Endothelial cell (in vitro differentiated cells): ENCODE data around the gene PEAK3. TPM values are rescaled to one million over a fixed set of nuclear protein-coding genes. Genes with fewer than 3 reads are reported as not detected.
A peak's percentile ranks its signal among the peaks of the same experiment; 100 is the strongest.

Experiments used
- DNase-seq: peaks from one replicate; pipeline ENCODE4 v3.0.0; 2021; ENCODE audit warnings: low spot score
- H3K27ac Mint-ChIP-seq: one replicate; pipeline ENCODE4 v1.8.0; 2021; ENCODE audit warnings: mixed read lengths, inconsistent platforms; ENCODE audit not compliant: unreplicated experiment
- H3K27me3 Mint-ChIP-seq: one replicate; pipeline ENCODE4 v1.8.0; 2021; ENCODE audit warnings: mild to moderate bottlenecking, moderate library complexity, mixed read lengths, inconsistent platforms; ENCODE audit not compliant: unreplicated experiment
- H3K36me3 Mint-ChIP-seq: one replicate; pipeline ENCODE4 v1.8.0; 2021; ENCODE audit warnings: mild to moderate bottlenecking, low read depth, mixed read lengths, inconsistent platforms; ENCODE audit not compliant: unreplicated experiment
- H3K4me1 Mint-ChIP-seq: one replicate; pipeline ENCODE4 v1.8.0; 2021; ENCODE audit warnings: mild to moderate bottlenecking, mixed read lengths, inconsistent platforms; ENCODE audit not compliant: unreplicated experiment
- H3K4me3 Mint-ChIP-seq: one replicate; pipeline ENCODE4 v1.8.0; 2021; ENCODE audit warnings: mild to moderate bottlenecking, mixed read lengths, inconsistent platforms; ENCODE audit not compliant: unreplicated experiment
- H3K9me3 Mint-ChIP-seq: one replicate; pipeline ENCODE4 v1.8.0; 2021; ENCODE audit warnings: mixed read lengths, inconsistent platforms; ENCODE audit not compliant: unreplicated experiment
- total RNA-seq: library from RNA; stranded (reverse); fragmentation: NEBNext Ultra II Directional; extraction: Animal tissue kit (Norgen Biotek cat#: 25700); gene quantifications from one replicate; pipeline ENCODE4 v1.2.1, GENCODE V29; 2021; ENCODE audit not compliant: unreplicated experiment
- TF ChIP-seq, protein P1 (sequence below): fragments of 200-600 bp; sonication (generic); IDR thresholded peaks from one replicate; pipeline ENCODE4 v1.5.0; 2021; ENCODE audit warnings: antibody characterized with exemption; ENCODE audit not compliant: unreplicated experiment

The PEAK3 gene
- total RNA-seq, 1 donor from 2014 or later = 0.97 TPM

GRCh38 chr19:2289714-2290435 is 7.9 kb upstream of the PEAK3 start:
- no peak overlapping the region for H3K4me3 Mint-ChIP-seq
- no peak for DNase-seq
- no peaks in the 10 kb centered on the region for H3K9me3 Mint-ChIP-seq
- H3K4me1 Mint-ChIP-seq = peaks cover 7% of the 10 kb centered on the region
- no peak overlapping the region for H3K27ac Mint-ChIP-seq
- H3K27me3 Mint-ChIP-seq = peaks cover 11% of the 10 kb centered on the region
- TF ChIP-seq, protein P1, sequence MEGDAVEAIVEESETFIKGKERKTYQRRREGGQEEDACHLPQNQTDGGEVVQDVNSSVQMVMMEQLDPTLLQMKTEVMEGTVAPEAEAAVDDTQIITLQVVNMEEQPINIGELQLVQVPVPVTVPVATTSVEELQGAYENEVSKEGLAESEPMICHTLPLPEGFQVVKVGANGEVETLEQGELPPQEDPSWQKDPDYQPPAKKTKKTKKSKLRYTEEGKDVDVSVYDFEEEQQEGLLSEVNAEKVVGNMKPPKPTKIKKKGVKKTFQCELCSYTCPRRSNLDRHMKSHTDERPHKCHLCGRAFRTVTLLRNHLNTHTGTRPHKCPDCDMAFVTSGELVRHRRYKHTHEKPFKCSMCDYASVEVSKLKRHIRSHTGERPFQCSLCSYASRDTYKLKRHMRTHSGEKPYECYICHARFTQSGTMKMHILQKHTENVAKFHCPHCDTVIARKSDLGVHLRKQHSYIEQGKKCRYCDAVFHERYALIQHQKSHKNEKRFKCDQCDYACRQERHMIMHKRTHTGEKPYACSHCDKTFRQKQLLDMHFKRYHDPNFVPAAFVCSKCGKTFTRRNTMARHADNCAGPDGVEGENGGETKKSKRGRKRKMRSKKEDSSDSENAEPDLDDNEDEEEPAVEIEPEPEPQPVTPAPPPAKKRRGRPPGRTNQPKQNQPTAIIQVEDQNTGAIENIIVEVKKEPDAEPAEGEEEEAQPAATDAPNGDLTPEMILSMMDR = no peak
- no peaks in the 10 kb centered on the region for H3K36me3 Mint-ChIP-seq

- no peaks in the 10 kb centered on the region for H3K9me3 Mint-ChIP-seq
- DNase-seq = no peak
- H3K4me3 Mint-ChIP-seq = peak overlapping the region; percentile 11
- TF ChIP-seq, protein P1 = no peak
- peak overlapping the region; percentile 39 for H3K27ac Mint-ChIP-seq
- peaks cover 11% of the 10 kb centered on the region for H3K27me3 Mint-ChIP-seq
- peaks cover 7% of the 10 kb centered on the region for H3K4me1 Mint-ChIP-seq
- no peaks in the 10 kb centered on the region for H3K36me3 Mint-ChIP-seq
These were observed 7.1 kb upstream of the PEAK3 start for GRCh38 chr19:2288818-2289713.

DNA sequence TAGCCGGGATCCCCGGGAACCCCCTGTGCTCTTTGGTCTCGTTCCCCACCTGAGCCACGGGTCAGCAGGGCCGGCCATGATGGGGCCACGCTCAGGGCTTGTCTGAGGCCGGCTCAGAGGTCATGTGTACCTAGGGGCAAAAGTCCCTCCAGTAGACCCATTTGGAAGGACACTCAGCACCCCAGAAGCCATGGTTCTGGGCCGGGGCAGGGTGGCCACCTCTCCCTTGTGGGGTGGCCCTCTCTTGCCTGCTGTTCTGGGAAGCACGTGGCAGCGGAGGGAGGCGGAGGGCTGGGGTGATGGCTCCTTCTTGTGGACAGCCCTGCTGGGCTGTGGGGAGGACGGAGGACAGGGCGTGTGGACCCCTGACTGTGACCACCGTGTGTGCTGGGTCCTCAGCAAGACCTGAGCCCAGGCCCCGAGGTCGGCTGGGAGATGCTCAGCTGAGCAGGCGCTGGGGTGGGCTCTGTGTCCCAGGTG is 6.4 kb upstream of the PEAK3 start:
- no peaks in the 10 kb centered on the region for H3K36me3 Mint-ChIP-seq

DNA sequence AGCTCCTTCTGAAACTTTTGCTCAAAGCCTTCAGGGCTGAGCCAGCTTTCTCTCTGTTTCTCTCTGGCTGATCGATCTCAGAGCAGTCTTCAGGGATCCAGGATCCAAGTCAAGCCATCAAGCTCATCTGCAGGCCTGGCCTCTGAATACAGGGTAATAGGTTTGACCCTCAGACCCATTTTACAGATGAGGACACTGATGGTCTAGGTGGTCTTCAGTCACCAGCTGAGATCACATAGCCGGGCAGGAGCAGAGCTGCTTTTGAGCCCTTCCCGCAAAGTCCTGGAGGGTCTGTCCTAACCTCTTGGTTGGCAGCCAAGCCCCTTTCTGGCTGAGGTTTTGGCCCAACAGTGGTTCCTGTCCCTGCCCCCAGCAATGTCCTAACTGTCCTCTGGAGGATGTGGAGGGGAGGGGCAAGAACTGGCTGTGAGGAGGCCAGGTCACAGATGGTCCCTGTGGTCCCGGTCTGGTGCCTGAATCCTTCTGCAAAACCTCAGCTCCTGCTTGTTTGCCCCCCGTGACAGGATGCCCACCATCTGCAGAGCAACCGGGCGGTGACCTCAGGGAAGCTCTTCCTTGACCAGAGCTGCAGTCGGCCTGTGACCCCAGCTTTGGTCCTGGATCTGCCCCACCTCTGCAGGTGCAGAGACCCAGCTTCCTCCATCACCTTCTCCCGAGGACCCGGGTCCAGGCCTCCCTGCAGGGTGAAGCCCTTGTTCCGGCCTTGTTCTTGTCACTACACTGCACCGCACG is 5.8 kb upstream of the PEAK3 start:
- H3K27ac Mint-ChIP-seq = no peak overlapping the region
- no peak for DNase-seq

More for the DNA sequence above, 6.4 kb upstream of the PEAK3 start:
- H3K4me3 Mint-ChIP-seq = no peak overlapping the region
- peaks cover 7% of the 10 kb centered on the region for H3K4me1 Mint-ChIP-seq
- no peak overlapping the region for H3K27ac Mint-ChIP-seq
- TF ChIP-seq, protein P1 = no peak
- H3K9me3 Mint-ChIP-seq = no peaks in the 10 kb centered on the region
- no peak for DNase-seq
- H3K27me3 Mint-ChIP-seq = peaks cover 11% of the 10 kb centered on the region

More for the DNA sequence above, 5.8 kb upstream of the PEAK3 start:
- H3K4me3 Mint-ChIP-seq = no peak overlapping the region
- H3K27me3 Mint-ChIP-seq = peaks cover 8% of the 10 kb centered on the region
- H3K9me3 Mint-ChIP-seq = no peaks in the 10 kb centered on the region
- peaks cover 9% of the 10 kb centered on the region for H3K4me1 Mint-ChIP-seq
- no peaks in the 10 kb centered on the region for H3K36me3 Mint-ChIP-seq
- TF ChIP-seq, protein P1 = no peak
